Upper lobe of left lung (tissue), 6 donors: ENCODE data around the gene CLSTN2. TPM values are rescaled to one million over a fixed set of nuclear protein-coding genes. Genes with fewer than 3 reads are reported as not detected.

Experiments
- ATAC-seq, 2 donors: fragments of 200-7000 bp; cut with Tn5 transposase; one replicate each; pipeline ENCODE4 v1.9.1; 2022; ENCODE audit warnings: mild to moderate bottlenecking in 2 of 2, moderate library complexity in 2 of 2; ENCODE audit not compliant: low FRiP score in 2 of 2
- DNase-seq, 2 donors: peaks; one replicate each; pipeline ENCODE4 v3.0.0-alpha.2; 2019 to 2020
- H3K27ac ChIP-seq, 4 donors: fragments of 200-600 bp; sonication (generic); one replicate each; pipeline ENCODE4 v1.5.1; 2016 to 2019
- H3K27me3 ChIP-seq, 4 donors: fragments of 200-600 bp; sonication (generic); one replicate each; pipeline ENCODE4 v1.5.1; 2017 to 2019
- H3K36me3 ChIP-seq, 4 donors: fragments of 200-600 bp; sonication (generic); one replicate each; pipeline ENCODE4 v1.5.1; 2016 to 2019
- H3K4me1 ChIP-seq, 4 donors: fragments of 200-600 bp; sonication (generic); one replicate each; pipeline ENCODE4 v1.5.1; 2018 to 2019
- H3K4me3 ChIP-seq, 4 donors: fragments of 200-600 bp; sonication (generic); one replicate each; pipeline ENCODE4 v1.5.1; 2017 to 2019; ENCODE audit warnings: mild to moderate bottlenecking in 2 of 4, moderate library complexity in 1 of 4
- H3K9me3 ChIP-seq, 4 donors: fragments of 200-600 bp; sonication (generic); one replicate each; pipeline ENCODE4 v1.5.1; 2018 to 2019
- EP300 ChIP-seq, 4 donors: sonication (generic); formaldehyde crosslinking; IDR thresholded peaks; one replicate each; pipeline ENCODE4 v1.5.1; 2017; ENCODE audit warnings: antibody characterized with exemption in 4 of 4, control low read depth in 2 of 4
- POLR2A ChIP-seq, 4 donors: fragments of 450-650 bp; IDR thresholded peaks; one replicate each; pipeline ENCODE4 v1.5.1; 2016 to 2017; ENCODE audit warnings: antibody characterized with exemption in 4 of 4, mild to moderate bottlenecking in 2 of 4
- POLR2AphosphoS5 ChIP-seq, 2 donors: sonication (generic); formaldehyde crosslinking; IDR thresholded peaks; one replicate each; pipeline ENCODE4 v1.5.1; 2017; ENCODE audit warnings: antibody characterized with exemption in 2 of 2
- WGBS, 2 donors: methylation state at CpG; one replicate each; pipeline ENCODE4 v1.1.5; 2017 to 2018; 5-methylcytosine and 5-hydroxymethylcytosine counted together
- total RNA-seq, 6 donors: library from RNA; depleted of rRNA in 4 of 6; stranded (reverse); fragments of >200 nt in 4 of 6; gene quantifications; one replicate each; pipeline versions ENCODE4 v1.1.0 to v1.2.1, GENCODE V29; 2016 to 2021
- TF ChIP-seq, protein P1 (sequence below), 6 experiments: fragments of 450-650 bp in 4 of 6; fragments of 200-600 bp in 2 of 6; sonication (generic) in 2 of 6; IDR thresholded peaks; one replicate each; pipeline ENCODE4 v1.5.1; 2016 to 2019; ENCODE audit warnings: antibody characterized with exemption in 6 of 6
- donor health status: DM: no; HTN: no; CAD: no; lungs with moderate emphysema.
- donor health status: DM: no; HTN: yes; CAD: no; lungs with severe emphysema.

The CLSTN2 gene
- total RNA-seq, 6 donors from 2014 or later = 1.0 to 4.3 (median 1.6) TPM

DNA sequence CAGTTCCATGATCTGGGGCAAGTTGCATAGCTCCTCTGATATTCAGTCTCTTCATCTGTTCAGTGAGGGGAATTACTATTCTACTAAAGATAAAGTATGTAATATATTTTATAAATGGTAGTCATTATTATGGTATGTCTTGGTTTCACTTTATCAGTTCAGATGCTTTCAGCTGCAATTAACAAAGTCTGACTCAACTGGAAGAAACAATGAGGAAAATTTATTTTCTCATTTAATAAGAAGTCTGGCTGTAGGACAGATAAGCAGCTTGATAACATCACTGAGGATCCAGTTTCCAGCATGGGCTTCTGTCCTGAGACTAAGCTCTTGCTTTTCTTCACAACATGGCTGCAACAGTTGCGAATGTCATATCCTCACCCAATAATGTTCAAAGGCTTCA lies 388.6 kb downstream of the CLSTN2 start:
- Histone ChIP-seq H3K4me1 (no peaks in the 10 kb centered on the region), H3K27ac (no peak overlapping the region), H3K4me3 (no peak overlapping the region), H3K9me3 (no peaks in the 10 kb centered on the region), H3K27me3 (no peaks in the 10 kb centered on the region), H3K36me3 (no peaks in the 10 kb centered on the region)
- no peak for DNase-seq
- ATAC-seq = no peak
- WGBS, 2 donors = 80 to 86% methylated on average over 1 of the region's 1 CpG
- TF ChIP-seq EP300 (IDR thresholded peaks at IDR 0.05) = no peak
- no peak for TF ChIP-seq POLR2A (IDR thresholded peaks at IDR 0.05)
- TF ChIP-seq POLR2AphosphoS5 (IDR thresholded peaks at IDR 0.05) = no peak
- TF ChIP-seq, protein P1, sequence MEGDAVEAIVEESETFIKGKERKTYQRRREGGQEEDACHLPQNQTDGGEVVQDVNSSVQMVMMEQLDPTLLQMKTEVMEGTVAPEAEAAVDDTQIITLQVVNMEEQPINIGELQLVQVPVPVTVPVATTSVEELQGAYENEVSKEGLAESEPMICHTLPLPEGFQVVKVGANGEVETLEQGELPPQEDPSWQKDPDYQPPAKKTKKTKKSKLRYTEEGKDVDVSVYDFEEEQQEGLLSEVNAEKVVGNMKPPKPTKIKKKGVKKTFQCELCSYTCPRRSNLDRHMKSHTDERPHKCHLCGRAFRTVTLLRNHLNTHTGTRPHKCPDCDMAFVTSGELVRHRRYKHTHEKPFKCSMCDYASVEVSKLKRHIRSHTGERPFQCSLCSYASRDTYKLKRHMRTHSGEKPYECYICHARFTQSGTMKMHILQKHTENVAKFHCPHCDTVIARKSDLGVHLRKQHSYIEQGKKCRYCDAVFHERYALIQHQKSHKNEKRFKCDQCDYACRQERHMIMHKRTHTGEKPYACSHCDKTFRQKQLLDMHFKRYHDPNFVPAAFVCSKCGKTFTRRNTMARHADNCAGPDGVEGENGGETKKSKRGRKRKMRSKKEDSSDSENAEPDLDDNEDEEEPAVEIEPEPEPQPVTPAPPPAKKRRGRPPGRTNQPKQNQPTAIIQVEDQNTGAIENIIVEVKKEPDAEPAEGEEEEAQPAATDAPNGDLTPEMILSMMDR (IDR thresholded peaks at IDR 0.05) = no peak

DNA sequence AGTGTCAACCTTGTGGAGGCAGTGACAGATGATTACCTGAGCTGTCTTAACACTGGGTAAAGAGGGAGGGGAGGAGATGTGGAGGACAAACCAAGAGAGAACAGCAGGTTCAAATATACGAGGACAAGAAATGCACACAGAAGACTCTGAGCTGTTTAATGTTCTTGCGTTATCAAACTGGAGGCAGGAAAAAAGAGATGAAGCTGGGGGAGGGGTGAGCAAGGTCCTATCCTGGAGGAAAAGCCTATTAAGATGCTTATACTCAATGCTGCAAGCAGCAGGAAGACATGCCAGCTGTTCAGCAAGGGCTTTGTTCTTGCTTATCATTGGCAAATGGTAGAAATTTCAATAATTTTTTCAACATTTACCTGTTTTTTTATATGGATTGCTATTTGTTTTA lies 397.1 kb downstream of the CLSTN2 start:
- Histone ChIP-seq H3K27me3 (no peaks in the 10 kb centered on the region), H3K27ac (no peak overlapping the region), H3K9me3 (no peaks in the 10 kb centered on the region), H3K4me1 (no peaks in the 10 kb centered on the region), H3K36me3 (no peaks in the 10 kb centered on the region), H3K4me3 (no peak overlapping the region)
- WGBS, 2 donors = 24 to 33% methylated on average over 2 of the region's 2 CpGs
- TF ChIP-seq EP300 (IDR thresholded peaks at IDR 0.05) (no peak), POLR2A (IDR thresholded peaks at IDR 0.05) (no peak), POLR2AphosphoS5 (IDR thresholded peaks at IDR 0.05) (no peak)
- TF ChIP-seq, protein P1 (IDR thresholded peaks at IDR 0.05) = no peak
- DNase-seq = no peak
- ATAC-seq = no peak

DNA sequence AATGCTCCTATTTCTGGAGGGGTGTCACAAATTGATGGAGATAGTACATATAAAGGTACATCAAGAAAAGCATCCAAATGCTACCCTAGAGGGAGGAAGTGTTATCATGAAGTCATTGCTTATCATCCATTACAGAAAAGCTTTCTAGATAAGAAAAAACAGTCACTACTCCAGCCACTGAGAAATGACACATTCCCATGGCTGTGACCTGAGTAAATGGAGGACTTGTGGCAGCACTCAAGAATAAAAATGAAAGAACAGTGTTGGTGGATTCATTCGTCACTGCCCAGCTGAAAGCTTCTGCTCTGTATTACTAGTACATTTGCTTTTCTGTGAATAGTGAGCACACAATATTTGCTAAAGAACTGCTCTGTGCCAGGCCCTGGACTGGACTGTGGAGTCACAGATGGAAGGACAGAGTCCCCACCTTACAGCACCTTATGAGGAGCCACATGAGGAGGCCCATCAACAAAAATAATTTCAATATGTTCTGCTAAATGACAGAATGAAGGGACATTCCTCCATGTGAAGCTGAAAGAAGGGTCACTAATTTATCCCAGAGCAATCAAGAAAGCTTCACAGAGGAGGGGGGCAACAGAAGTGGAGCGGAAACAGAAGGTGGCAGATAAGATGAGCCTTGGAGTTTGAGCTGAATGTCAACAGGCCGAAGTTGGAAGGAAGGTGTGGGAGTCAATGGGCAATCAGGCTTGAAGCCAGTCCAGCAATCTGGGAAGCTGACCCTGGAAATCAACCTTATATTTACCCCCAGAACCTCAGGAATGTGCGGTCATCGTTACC lies 399.3 kb downstream of the CLSTN2 start:
- WGBS, 2 donors = 84 to 87% methylated on average over 4 to 5 of the region's 5 CpGs
- no peak for DNase-seq
- Histone ChIP-seq H3K27ac (no peak overlapping the region), H3K27me3 (no peaks in the 10 kb centered on the region), H3K36me3 (no peaks in the 10 kb centered on the region), H3K4me3 (no peak overlapping the region), H3K9me3 (no peaks in the 10 kb centered on the region), H3K4me1 (no peaks in the 10 kb centered on the region)
- TF ChIP-seq POLR2A (IDR thresholded peaks at IDR 0.05) = no peak
- TF ChIP-seq, protein P1 (IDR thresholded peaks at IDR 0.05) = no peak
- TF ChIP-seq EP300 (IDR thresholded peaks at IDR 0.05) = no peak
- no peak for TF ChIP-seq POLR2AphosphoS5 (IDR thresholded peaks at IDR 0.05)
- ATAC-seq = no peak

DNA sequence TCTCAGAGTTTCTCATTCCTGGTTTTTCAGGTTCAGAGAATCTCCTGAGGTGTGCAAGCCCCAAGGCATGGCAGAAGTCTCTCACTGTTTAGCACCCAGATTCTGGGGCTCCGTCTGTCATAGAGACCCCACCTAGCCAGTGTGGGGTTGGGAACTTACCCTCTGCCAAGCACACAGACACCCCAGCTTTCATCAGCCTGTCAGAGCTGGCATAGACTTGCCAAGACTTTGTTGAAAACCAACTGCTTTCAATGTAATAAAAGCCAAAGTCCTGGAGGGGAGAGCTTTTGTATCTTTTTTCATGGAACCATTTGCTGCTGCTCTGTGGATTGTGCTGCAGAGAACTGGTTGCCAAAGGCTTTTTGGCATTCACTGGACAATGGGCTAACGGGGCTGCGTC lies 401.5 kb downstream of the CLSTN2 start:
- Histone ChIP-seq H3K27ac (no peak overlapping the region), H3K27me3 (no peaks in the 10 kb centered on the region), H3K4me1 (no peaks in the 10 kb centered on the region), H3K9me3 (no peaks in the 10 kb centered on the region), H3K4me3 (no peak overlapping the region), H3K36me3 (no peaks in the 10 kb centered on the region)
- no peak for DNase-seq
- no peak for ATAC-seq
- TF ChIP-seq, protein P1 (IDR thresholded peaks at IDR 0.05) = no peak
- TF ChIP-seq POLR2A (IDR thresholded peaks at IDR 0.05) (no peak), EP300 (IDR thresholded peaks at IDR 0.05) (no peak), POLR2AphosphoS5 (IDR thresholded peaks at IDR 0.05) (no peak)
- WGBS, 2 donors = 77 to 87% methylated on average over 3 of the region's 3 CpGs

DNA sequence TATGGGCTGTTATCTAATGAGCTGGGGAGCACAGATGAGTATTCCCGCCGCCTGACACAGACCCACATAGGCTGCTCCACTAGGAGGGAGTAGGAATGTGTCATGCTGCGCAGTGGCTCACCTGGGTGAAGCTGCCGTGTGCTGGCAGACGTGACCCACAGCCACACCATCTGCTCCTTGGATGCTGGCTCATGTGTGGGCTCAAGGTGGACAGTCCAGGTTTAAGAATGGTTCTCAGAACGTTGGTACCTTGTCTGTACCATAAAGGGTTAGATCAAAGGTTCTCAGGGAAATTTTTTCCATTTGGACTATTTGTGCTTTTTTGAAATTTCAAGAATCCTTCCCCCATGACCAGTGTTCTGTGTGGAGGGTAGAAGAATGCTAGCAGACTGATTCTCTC lies 403.9 kb downstream of the CLSTN2 start:
- Histone ChIP-seq H3K27ac (no peak overlapping the region), H3K36me3 (no peaks in the 10 kb centered on the region), H3K4me1 (no peaks in the 10 kb centered on the region), H3K9me3 (no peaks in the 10 kb centered on the region), H3K27me3 (no peaks in the 10 kb centered on the region), H3K4me3 (no peak overlapping the region)
- ATAC-seq (no peak), DNase-seq (no peak)
- TF ChIP-seq EP300 (IDR thresholded peaks at IDR 0.05) (no peak), POLR2AphosphoS5 (IDR thresholded peaks at IDR 0.05) (no peak), POLR2A (IDR thresholded peaks at IDR 0.05) (no peak)
- TF ChIP-seq, protein P1 (IDR thresholded peaks at IDR 0.05) = no peak
- WGBS, 2 donors = 68 to 91% methylated on average over 2 to 6 of the region's 6 CpGs
